ENCODE results near the gene TRABD.

- TF ChIP-seq, protein P1, sequence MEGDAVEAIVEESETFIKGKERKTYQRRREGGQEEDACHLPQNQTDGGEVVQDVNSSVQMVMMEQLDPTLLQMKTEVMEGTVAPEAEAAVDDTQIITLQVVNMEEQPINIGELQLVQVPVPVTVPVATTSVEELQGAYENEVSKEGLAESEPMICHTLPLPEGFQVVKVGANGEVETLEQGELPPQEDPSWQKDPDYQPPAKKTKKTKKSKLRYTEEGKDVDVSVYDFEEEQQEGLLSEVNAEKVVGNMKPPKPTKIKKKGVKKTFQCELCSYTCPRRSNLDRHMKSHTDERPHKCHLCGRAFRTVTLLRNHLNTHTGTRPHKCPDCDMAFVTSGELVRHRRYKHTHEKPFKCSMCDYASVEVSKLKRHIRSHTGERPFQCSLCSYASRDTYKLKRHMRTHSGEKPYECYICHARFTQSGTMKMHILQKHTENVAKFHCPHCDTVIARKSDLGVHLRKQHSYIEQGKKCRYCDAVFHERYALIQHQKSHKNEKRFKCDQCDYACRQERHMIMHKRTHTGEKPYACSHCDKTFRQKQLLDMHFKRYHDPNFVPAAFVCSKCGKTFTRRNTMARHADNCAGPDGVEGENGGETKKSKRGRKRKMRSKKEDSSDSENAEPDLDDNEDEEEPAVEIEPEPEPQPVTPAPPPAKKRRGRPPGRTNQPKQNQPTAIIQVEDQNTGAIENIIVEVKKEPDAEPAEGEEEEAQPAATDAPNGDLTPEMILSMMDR (IDR thresholded peaks at IDR 0.05; ENCODE audit: low read length), result no peak
- TF ChIP-seq EZH2 (IDR thresholded peaks at IDR 0.05; ENCODE audit: borderline replicate concordance, low read length), result no peak
These were observed 8.7 kb upstream of the TRABD start for GRCh38 chr22:50176850-50177536.
